HCT116 (cell line): Measurements from ENCODE around the gene SERTM1.

ENCODE experiments used
- CTCF ChIP-seq, 3 experiments: fragments of 200-600 bp in 1 of 3; sonication (generic) in 1 of 3; IDR thresholded peaks in 2 of 3; conservative IDR thresholded peaks in 1 of 3; 2 replicates each; pipeline ENCODE4 v1.5.1; 2012 to 2017; ENCODE audit warnings: low read depth in 2 of 3, low read length in 2 of 3, antibody characterized with exemption in 1 of 3, borderline replicate concordance in 1 of 3, control low read depth in 1 of 3, mild to moderate bottlenecking in 1 of 3, mixed read lengths in 1 of 3, mixed run types in 1 of 3, moderate library complexity in 1 of 3; ENCODE audit not compliant: insufficient read depth in 1 of 3
- ZFX ChIP-seq: fragments of 450-650 bp; IDR thresholded peaks from 2 replicates; pipeline ENCODE4 v1.6.1; 2017

- TF ChIP-seq CTCF (IDR thresholded peaks at IDR 0.05 in 2 of 3, conservative IDR thresholded peaks at IDR 0.05 in 1 of 3; ENCODE audit: borderline replicate concordance in 1 of 3, insufficient read depth in 1 of 3, low read depth in 2 of 3, low read length in 2 of 3) (no peak), ZFX (no peak)
Observed at GRCh38 chr13:36737524-36738083, 63.8 kb downstream of the SERTM1 start.
